ENCODE results near the gene SCML1.
"Not testable (repeated sequence)": the region's sequence is repeated elsewhere in the genome, so short reads cannot be mapped to it uniquely, and the experiment has no call there.

SCML1 gene

DNA sequence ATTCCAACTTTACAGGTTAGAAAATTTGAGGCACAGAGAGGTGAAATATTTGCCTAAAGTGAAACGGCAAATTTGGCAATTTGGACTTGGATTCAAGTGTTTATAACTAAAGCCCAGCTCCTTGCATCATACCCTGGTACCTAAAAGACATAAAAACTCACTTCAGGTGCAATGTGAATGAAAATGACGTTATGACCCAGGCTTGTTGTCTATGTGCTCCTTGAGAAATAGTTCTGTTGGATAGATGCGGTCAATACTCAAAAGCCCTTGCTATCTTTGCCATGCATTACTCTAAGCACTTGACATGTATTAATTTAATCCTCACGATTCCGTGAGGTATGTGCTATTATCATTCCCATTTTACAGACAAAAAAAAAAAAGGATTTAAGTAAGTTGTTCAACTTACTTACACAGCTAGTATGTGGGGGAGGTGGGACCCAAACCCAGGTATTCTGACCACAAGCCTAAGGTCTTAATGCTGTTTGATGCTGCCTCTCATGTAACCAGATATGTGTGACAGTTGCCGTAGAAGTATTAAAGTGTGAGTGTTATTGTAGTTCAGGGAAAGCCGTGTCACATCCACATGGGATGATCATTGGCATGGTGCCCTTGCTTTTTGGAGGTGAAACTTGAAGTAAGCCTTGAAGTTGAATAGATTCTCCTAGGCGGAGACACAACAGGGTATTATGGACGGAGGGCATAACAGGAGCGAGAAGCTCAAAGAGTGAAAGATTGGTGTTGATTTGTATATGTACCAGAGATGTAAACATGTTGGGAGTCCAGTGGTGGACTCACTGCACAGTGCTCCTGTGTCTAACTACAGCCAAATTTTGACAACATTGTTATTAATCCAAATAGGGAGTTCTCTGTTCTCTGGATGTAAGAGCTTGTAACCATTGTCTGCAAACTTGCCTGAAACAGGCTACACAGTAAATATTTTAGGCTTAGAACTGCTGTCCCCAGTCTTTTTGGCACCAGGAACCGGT is 3.1 kb downstream of the SCML1 start:
- DNase-seq, result no peak

DNA sequence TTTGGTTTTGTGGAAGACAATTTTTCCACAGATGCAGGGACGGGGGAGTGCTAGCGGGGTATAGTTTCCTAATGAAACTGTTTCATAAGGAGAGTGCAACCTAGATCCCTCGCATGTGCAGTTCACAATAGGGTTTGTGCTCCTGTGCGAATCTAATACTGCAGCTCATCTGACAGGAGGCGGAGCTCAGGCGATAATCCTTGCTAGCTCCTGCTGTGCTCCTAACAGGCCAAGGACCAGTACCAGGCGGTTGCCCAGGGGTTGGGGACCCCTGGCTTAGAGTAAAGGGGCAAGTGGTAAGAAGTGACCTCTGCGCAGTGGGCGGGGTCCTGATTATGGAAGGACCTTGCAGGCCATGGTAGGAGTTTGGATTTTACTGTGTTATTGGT is 3.8 kb downstream of the SCML1 start:
- no peak for DNase-seq

DNA sequence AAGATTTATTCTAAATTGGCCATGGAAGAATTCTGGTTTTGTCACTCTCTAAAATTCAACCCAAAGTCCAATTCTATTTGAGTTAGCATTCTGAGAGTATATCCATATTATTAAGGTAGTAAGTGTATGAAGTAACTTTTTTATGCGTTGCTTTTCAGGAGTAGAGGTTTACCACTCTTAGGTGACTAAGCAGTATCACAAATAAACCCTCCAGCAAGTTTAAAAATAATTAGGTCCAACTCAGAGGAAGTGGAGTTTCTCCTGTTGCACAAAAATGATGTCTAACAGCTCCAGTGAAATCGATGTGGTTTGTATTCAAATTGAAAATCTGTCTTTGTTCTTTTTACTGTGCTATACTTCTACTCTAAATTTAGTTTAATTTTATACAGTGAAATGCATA is 6.6 kb downstream of the SCML1 start:
- no peak for DNase-seq

DNA sequence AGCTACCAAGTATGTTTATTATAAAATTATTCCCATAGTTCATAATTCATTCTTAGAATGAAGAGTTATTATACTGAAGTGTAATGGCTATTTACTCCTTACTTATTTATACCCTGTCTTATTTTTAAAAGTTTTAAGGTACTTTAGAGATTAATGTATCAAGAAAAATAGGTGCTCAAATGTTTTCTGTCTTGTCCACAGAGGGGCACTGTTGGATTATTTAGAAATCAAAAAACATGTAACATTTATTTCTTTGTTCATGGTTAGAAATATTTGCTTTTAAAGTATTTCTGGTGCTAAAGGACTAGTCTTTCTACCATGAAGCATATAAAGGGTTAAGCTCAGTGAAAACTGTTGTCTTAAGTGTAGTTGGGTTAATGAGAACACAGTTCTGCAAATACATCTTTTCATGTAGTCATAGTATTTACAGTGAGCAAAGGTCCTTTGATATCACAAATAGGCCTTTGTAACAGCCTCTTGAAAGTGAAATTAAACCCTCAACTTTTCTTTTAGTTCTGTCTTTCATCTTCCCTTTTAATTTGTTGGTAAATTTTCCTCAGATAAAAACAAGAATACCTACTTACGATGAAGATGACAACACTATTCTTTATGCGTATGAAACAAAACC is 7.7 kb downstream of the SCML1 start:
- no peak for DNase-seq

DNA sequence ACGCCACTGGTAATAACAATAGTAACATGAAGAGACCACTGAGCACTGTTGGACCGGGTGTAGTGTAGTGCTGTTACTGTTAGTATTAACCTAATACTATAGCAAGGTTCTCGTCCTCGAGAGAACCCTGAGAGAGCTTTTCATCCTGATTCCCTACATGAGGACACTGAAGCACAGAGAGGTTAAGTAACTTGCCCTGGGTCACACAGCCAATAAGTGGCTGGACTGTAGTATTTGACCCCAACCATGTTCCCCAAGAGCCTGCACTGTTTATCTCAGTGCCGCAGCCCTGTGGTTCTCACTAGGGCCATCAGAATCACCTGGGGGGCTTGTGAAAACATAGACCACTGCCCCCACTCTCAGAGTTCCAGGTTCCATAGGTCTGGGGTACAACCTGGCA is 10.4 kb downstream of the SCML1 start:
- no peak for DNase-seq

DNA sequence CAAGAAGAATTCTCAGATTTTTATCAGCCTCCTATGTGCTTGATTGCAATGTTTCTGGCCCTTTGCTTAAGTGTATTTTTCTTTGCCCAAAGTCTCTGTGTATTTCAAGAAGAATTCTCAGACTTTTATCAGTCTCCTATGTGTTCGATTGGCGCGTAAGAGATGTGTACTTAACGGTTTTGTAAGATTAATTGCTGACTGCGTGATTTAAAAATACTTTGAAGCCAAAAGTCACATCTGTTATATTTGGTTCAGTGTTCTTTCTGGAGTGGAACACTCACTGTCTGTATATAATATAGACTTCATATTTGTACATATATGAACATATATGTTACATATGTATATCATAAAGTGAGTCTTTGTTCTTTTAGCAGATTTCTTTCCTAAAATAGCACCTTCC is 11.4 kb downstream of the SCML1 start:
- no peak for DNase-seq

DNA sequence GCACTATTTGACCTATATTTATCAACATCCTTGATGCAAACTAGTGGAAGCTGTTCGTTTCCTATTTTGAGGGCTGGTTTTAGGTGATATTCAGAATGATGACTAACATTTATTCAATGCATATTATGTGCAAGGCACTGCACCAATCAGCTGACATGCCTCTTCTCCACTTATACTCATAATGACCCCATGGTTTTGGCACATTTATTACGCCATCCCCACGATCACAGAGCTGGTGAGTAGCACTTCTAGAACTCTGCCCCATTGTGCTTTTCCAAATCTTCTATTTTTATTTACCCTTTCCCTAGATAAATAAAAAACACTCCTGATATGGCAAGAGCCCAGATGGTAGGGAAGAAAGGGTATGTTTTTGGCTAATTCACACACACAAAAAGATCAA is 13.1 kb downstream of the SCML1 start:
- DNase-seq, result no peak

DNA sequence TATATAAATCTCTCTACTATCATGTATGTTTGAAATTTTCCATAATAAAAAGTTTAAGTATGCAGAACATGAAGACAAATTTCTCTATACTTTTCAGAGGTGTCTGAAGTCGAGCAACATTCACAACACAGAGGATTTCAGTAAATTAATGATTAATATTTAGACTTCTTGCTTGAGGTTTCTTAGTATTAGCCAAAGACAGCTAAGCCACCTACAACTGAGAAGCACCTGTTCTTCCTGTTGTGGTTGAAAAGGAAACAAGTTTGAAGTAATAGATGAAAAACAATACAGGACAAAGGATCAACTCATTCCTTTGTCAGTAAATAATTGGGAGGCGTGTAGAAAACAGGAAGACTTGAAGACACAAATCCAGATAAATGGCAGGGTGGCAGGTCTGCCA is 21.1 kb downstream of the SCML1 start:
- DNase-seq, result no peak

DNA sequence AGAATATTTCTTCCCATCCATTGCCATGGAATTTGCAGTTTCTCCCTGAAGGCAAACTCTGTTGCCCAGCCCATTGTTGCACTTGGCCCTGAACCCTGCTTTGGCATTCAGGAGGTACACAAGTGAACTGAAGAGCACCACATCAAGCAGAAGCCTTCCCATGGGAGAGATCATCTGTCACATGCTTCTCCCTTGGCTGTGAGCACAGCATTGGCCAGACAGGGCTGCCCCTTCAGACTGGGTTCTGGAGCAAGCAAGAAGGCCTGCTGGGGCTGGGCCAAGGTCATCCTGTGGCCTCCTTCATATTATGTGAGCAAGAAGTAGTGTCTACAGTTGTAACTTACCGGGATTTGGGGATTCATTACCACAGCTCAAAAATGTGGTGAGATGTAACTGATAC is 22.7 kb downstream of the SCML1 start:
- no peak for DNase-seq

DNA sequence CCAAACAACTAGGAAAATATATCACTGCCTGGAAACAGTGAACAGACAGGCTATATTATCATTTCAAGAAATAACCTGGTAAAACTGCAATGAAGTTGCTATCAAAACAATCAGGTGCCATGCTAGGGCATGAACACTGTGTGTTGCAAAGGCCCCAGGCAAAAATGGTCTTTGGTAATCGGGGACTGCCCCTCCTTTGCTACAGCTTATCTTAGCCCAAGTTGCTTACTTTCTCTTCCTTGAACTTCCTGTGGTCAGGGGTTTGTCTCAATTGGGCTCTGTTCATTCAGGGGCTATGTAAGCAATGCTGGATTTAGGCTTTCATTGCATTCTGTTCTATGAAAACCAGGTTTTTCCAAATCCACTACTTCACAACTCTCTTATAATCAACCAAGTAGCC is 30.4 kb downstream of the SCML1 start:
- DNase-seq, result no peak

DNA sequence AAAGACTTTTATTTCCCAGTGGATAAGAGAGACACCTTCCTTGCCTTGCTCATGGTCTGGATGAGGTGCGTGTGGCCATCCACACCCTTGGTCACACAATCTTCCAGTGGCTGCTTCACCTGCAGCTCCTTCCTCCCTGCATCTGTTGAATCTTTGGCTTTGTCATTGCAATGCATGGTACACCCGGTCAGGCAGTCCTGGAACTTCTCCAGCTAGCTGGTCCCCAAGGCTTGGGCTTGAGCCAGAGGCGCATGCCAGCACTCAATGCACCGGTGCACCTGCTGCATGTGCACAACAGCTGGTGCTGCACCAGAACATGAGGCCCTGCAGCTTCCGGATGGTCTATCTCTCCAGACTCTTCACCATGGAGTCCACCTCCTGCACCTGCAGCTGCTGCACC is 31.7 kb downstream of the SCML1 start:
- DNase-seq, result no peak

DNA sequence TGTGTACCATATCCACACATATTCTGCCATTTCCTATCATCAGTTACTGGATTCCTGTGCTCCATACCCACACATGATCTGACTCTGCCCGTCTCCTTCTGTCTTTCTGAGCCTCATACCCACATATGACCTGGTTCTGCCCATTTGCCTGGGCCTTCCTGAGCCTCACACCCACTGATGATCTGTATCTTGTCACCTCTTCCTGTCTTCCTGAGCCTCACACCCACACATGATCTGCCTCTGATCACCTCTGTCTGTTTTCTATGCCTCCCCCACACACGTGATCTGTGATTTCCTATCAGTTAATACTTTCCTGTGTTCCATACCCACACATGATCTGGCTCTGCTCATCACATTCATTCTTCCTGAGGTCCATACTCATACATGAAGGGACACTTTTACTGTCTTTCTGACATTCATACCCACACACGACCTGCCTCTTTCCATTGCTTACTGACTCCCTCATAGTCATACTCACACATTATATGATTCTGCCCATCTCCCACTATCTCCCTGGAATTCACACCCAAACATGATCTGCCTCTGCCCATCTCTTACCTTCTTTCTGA is 32.5 kb downstream of the SCML1 start:
- DNase-seq, result no peak

DNA sequence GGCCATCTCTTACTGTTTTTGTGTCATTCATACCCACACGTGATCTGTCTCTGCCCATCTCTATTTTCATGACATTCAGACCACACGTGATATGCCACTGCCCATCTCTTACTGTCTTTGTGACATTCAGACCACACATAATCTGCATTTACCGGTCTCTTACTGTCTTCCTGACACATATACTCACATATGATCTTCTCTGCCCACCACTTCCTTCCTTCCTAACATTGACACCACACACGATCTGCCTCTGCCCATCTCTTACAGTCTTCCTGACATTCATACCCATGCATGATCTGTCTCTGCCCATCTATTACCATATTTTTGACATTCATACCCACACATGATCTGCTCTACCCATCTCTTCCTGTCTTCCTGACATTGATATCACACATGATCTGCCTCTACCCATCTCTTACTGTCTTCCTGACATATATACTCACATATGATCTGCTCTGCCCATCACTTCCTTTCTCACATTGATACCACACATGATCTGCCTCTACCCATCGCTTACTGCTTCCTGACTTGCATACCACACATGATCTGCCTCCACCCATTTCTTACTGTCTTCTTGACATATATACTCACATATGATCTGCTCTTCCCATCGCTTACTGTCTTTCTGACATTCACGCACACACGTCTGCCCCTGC is 36.1 kb downstream of the SCML1 start:
- DNase-seq, result no peak

DNA sequence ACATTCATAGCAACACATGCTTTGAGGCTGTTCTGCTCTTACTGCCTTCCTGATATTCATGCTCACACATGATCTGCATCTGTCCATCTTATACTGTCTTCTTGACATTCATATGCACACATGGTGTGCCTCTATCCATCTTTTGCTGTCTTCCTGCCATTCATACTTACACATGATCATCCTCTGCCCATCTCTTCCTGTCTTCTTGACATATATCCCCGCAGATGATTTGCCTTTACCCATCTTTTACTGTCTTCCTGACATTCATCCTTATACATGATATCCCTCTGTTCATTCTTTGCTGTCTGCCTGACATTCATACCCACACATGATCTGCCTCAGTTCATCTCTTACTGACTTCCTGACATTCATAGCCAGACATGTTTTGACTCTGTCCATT is 36.8 kb downstream of the SCML1 start:
- no peak for DNase-seq

DNA sequence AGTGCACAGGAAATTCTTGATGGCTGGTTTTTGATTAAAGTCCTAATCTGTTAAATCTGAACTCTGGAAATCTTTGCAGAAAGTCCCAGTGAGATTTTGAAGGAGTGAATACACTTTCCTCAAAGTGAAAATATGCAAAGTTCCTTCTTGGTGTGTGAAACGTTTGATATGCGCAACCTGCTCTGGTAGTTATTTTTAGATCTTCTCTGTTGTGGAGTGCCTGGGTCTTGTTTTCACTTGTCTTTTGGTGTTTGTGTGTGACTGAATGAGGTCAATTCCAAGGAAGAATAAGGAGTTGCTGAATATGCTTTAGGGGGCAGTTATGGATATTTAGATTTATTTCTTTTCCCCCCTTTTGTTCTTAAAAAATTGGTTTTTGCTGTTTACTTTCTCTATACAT is 41.7 kb downstream of the SCML1 start:
- DNase-seq, result no peak

DNA sequence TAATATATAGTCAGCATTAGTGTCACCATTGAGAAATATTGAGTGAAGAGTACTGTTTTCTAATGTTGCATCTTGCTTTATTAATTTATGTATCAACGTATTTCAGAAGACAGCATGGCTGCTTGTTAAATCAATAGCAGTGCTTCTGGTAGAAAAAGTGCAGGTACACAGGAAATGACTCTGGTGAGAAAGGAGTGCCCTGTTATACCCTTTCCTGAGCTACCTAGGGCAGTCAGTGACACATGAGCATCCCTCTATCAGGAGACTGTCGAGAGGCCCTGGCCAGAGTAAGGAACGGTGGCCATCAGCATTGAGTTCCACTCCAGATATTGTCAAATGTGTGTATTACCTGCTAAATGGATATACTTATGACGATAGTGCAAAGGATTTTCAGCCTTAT is 42.1 kb downstream of the SCML1 start:
- DNase-seq, result no peak

DNA sequence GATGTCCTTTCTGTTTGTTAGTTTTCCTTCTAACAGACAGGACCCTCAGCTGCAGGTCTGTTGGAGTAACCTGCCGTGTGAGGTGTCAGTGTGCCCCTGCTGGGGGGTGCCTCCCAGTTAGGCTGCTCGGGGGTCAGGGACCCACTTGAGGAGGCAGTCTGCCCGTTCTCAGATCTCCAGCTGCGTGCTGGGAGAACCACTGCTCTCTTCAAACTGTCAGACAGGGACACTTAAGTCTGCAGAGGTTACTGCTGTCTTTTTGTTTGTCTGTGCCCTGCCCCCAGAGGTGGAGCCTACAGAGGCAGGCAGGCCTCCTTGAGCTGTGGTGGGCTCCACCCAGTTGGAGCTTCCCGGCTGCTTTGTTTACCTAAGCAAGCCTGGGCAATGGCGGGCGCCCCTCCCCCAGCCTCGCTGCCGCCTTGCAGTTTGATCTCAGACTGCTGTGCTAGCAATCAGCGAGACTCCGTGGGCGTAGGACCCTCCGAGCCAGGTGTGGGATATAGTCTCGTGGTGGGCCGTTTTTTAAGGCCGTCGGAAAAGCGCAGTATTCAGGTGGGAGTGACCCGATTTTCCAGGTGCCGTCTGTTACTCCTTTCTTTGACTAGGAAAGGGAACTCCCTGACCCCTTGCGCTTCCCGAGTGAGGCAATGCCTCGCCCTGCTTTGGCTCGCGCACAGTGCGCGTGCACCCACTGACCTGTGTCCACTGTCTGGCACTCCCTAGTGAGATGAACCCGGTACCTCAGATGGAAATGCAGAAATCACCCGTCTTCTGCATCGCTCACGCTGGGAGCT is 49.5 kb downstream of the SCML1 start:
- DNase-seq, result not testable (repeated sequence)

DNA sequence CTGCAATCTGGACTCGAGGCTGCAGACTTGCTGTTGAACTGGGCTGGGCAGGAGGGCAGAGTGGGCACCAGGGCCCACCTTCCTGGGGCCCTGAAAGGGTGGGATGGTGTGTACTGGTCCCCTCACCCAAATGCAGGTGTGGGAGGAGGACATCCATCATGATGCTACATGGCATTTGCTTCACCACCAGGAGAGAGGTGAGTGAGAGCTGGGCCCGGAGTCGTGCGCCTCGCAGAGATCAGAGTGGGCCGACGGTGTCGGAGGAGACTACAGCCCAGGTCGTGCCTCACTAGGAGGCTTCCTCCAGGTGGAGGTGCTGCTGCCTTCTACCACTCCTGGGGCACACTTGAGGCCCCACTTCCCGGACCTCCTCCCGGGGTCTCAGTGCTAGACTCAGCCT is 50.3 kb downstream of the SCML1 start:
- no peak for DNase-seq

DNA sequence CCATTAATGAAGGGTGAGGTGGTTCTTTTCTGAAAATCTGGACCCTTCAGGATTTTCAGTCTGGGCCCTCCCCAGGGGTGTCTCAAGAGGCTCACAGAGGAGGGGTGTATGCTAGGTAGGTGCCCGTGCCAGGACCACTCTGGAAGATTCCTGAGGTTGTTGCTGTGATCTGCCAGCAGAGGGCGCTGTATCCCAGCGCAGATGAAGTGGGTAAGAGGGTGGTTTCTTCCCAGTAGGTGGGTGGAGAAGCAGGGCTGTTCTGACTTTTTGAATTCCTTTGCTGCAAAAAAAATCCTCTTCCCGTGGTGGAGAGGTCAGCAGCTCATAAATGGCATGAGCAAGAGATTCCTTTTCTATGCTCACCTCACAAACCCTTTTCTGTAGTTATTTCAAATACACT is 51.1 kb downstream of the SCML1 start:
- DNase-seq, result peak; percentile 45

DNA sequence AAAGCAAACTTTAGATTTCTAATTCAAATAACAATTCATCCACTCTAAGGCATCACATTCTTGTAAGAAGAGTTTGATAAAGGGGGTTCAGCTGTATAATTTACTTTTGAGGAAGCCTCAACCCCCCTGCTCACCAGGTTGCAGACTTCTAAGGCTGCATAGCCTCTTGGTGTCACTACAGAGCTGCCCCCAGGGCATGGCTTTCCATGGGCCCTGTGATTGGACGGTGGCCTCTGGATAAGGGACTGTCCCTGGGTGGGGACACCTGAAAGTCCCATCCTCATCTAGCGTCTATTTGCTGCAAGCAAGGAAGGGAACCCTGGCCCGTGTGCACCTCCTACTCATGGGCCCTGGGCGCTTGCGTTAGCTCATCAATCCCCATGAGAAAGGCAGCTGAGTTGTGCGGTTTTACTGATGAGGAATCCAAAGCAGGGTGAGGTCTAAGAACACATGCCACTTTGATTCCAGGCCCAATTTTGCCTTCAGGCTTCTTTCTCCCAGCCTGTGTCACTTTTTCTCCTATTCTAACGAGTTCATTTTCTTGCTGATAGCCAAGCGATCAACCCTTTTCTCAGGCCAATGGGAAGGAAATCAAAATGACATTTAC is 51.8 kb downstream of the SCML1 start:
- DNase-seq, result no peak

DNA sequence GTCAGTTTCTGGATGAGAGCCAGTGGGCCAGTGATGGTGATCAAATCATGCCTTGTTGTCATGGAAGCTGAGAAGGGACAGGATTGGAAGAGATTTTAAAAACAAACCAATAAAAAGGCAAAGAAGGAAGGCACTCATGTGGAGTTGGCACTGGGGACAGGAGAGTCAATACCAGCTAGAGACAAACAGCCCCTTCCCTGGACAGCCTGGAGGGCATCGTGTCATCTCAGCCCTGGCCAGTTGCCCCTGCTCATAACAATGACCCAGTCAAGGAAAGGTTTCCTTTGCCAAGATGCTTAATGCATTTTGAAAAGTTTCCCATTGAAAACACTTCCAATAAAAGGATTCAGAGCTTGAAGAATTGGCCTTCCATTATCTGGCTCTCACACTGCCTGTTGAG is 55.5 kb downstream of the SCML1 start:
- DNase-seq, result no peak

DNA sequence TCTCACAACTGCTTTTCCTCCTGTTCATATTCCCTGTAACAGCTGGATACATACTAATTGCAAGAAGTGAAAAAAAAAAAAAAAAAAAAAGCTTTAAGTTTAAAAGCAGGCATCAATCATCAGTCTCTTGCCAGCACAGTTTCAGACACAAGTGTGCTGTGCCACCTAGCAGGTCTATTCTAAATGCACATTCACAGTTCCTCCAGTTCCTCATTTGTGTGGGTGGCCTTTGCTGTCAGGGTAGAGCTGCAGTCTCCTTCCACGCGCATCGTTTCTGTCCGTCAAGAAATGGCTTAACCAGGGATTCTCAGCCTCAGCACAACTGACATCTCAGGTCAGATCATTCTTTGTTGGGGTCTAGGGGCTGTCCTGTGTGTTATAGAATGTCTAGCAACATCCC is 61.6 kb downstream of the SCML1 start:
- no peak for DNase-seq

Data from activated CD4-positive, alpha-beta T cell treated with anti-CD3 and anti-CD28 coated beads, Interleukin-2, Interleukin-6, amounts not matched to agents 100 ng/mL and 50 ng/mL, durations not matched to agents 16 hours and 8 hours (primary cell).